CD4-positive, alpha-beta T cell treated with Interleukin-6 at 100 ng/mL for 8 hours (primary cell): ENCODE measurements around the gene TEX48.
A peak's percentile ranks its signal among the peaks of the same experiment; 100 is the strongest.

Experiments
- DNase-seq: peaks from one replicate; pipeline ENCODE4 v3.0.0-alpha.2; 2020; ENCODE audit warnings: mixed read lengths, low spot score

TEX48 gene

GRCh38 chr9:114666851-114667250 lies 15.1 kb downstream of the TEX48 start:
- no peak for DNase-seq

GRCh38 chr9:114666401-114666800 lies 15.6 kb downstream of the TEX48 start:
- no peak for DNase-seq

- DNase-seq = no peak
Measured at GRCh38 chr9:114664181-114664580, 17.8 kb downstream of the TEX48 start.

- DNase-seq = peak; percentile 49
Measured at GRCh38 chr9:114662081-114662989, 19.7 kb downstream of the TEX48 start.

GRCh38 chr9:114657705-114658104 lies 24.3 kb downstream of the TEX48 start, which contains the start of gene TEX53:
TEX53 (minus strand) TSS chr9:114657805; CDS start chr9:114657774, 31 bp downstream.
- DNase-seq = no peak

- no peak for DNase-seq
Measured at GRCh38 chr9:114656301-114656700, 25.7 kb downstream of the TEX48 start.

DNA sequence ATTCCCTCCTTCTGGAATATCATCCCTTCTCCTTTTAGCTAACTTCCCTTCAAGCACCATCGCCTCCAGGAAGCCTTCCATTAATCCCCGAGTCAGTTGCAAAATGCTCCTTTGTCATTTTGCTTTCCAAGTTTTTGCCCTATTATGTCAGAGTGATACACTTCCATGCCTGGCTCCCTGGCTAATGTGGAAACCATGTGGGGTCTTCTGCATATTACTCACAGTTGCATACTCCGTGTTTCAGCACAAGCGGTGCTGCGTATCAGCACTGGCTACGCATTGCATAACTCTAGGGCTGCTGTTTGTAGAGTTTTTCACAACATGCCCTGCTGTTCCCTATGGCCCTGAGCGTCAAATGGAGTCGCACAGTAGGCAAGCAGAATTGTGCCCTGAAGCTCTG lies 26.3 kb downstream of the TEX48 start:
- DNase-seq = no peak

DNA sequence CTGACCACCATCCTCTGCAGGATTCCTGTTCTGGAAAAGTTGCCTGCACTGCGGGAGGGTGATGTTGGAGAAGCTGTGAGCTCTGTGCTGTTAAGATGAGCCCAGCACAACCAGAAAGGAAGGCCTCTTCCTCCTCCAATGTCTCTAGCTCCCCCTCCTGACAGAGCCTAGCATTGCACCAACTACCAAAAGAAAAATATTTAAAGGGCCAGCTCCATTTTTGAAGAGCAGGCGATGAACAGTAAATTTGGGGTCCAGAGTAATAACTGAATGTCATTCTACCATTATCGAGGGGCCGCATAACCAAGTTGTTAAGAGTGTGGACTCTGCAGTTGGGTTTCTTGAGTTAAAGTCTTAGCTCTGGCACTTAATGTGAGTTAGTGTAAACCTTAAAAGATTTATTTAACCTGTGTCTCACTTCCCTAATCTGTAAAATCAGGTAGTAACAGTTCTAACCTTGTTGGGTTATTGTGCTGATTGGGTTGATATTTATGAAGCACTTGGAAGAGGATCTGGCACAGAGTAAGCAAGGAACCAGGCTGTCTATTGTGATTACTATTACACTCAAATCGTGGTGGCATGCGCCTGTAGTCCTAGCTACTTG lies 28.3 kb downstream of the TEX48 start:
- DNase-seq = peak; percentile 81

- no peak for DNase-seq
Measured at GRCh38 chr9:114652776-114653555, 29.0 kb downstream of the TEX48 start.

GRCh38 chr9:114643896-114644295 lies 38.1 kb downstream of the TEX48 start:
- no peak for DNase-seq

GRCh38 chr9:114643001-114643400 lies 39.0 kb downstream of the TEX48 start:
- no peak for DNase-seq

GRCh38 chr9:114641967-114642366 lies 40.0 kb downstream of the TEX48 start:
- DNase-seq = no peak

GRCh38 chr9:114638404-114638803 lies 43.6 kb downstream of the TEX48 start:
- no peak for DNase-seq

GRCh38 chr9:114634387-114634786 lies 47.6 kb downstream of the TEX48 start:
- no peak for DNase-seq

DNA sequence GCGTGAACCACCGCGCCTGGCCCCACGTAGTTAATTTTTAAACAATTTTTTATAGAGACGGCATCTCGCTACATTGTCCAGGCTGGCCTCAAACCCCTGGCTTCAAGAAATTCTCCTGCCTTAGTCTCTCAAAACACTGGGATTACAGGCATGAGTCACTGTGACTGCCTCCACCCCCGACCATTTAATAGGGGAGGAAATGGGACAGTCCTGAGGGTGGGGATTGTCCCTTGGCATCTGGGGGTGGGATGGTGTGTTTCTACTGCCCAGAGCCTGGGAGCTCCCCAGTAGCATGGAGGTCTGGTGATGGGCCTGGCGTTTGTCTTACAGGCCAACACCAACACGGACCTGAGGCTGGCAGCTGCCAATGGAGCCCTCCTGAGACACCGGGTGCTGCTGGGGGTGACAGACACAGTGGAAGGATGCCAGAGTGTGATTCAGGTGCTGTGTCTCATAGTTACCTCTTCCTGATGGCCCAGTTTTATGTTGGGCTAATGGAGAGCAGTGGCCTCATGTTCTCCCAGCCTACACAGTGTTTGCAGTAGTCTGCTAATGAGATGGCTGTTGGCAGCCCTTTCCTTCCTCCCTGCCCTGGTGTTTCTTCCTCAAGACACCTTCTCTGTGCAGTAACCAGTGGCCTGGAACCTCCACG lies 48.4 kb downstream of the TEX48 start:
- no peak for DNase-seq

GRCh38 chr9:114631166-114631565 lies 50.8 kb downstream of the TEX48 start:
- no peak for DNase-seq

GRCh38 chr9:114629563-114630090 lies 52.4 kb downstream of the TEX48 start:
- DNase-seq = no peak

DNA sequence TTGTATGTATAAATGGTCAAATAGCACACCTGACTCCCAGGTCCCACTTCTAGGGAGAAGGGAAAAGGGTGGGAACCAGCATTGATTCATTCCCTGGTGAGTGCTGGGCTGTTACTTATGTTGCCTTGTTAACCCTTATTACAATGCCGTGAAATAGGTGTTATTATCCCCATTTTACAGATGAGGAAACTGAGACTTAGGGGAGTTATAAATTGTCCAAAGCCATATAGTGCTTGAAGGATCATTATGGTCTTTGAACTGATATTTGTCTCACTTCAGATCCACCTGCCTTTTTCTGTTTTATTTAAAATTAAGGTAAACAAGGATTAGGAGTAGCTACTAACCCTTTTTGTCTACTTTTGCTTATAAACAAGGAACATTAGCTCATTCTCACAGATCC lies 54.4 kb downstream of the TEX48 start:
- no peak for DNase-seq

DNA sequence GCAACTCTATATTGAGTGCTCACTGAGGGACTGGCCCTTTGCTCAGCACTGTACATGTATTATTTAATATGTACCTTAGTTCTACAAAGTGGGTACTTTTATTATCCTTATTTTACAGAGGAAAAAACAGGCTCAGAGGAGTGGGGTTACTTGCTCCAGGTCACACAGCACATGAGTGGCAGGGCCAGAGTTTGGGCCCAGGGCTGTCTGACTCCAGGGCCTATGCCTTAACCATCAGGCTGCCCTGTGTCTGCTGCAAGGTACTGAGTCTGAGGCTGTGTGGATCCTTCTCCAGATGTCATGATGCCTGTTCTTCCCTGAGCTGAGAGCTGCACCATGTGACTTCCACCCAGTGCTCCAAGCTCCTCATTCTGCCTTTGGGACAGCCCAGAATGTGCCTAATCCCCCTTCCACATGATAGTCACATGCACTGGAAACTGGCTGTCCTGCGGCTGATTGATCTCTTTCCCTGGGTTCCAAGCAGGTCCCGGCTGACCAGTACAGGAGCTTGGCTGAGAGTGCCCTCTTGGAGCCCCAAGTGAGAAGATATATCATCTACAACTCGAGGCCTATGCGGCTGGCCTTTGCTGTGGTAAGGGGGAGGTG lies 55.5 kb downstream of the TEX48 start:
- no peak for DNase-seq

DNA sequence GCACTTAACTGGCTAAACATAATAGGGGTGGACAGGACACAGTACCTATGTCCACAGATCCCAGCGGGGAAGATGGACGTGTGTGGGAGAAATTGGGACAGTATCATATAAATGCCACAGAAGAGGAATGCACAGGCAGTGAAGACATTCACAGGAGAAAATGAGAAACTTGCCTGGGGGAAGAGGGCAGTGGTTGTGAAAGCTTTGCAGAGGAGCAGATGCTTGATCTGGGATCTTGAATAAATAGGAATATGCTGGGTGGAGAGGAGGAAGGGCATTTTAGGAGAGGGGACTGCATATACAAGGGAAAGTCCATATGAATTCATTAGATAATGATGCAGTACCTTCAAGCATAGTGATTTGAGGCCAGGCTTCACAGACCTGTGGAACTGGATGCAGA lies 57.3 kb downstream of the TEX48 start:
- DNase-seq = no peak

GRCh38 chr9:114621975-114622609 lies 59.9 kb downstream of the TEX48 start:
- DNase-seq = no peak
